Measurements from ENCODE around the gene TULP1. TPM values are rescaled to one million over a fixed set of nuclear protein-coding genes. Genes with fewer than 3 reads are reported as not detected.

TULP1 gene
- total and polyA plus RNA-seq, 2 of the 4 experiments (the other 2 are of a cell fraction) = not detected

DNA sequence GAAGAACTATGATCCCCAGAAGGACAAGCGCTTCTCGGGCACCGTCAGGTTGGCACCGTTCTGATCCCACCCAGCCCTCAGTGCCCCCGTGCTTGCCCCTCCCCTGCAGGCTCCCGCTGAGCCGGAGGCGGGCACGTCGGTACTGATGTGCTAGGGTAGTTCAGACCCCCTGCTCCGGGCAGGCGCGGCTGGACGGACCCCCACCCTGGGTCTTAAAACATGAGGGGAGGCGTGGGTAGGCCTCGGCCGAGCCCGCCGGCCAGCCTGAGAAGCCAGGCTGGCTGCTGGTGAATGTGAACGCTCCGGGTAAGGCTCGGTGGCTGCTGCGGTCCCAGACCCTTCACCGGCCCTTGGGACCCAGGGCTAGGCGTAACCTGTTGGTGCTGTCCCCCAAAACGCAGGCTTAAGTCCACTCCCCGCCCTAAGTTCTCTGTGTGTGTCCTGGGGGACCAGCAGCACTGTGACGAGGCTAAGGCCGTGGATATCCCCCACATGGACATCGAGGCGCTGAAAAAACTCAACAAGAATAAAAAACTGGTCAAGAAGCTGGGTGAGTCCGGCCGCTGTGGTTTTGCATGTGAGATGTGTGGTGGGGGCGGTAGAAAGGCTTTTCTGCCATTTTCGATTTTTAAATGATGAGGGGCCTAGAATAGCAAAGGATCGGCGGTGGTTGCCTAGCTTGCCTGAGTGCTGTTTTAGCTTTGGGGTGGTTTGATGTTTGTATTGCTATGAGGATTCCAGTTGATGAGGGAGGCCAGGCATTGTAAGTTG is 43.5 kb downstream of the TULP1 start:
- TF ChIP-seq, protein P1, sequence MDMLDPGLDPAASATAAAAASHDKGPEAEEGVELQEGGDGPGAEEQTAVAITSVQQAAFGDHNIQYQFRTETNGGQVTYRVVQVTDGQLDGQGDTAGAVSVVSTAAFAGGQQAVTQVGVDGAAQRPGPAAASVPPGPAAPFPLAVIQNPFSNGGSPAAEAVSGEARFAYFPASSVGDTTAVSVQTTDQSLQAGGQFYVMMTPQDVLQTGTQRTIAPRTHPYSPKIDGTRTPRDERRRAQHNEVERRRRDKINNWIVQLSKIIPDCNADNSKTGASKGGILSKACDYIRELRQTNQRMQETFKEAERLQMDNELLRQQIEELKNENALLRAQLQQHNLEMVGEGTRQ (IDR thresholded peaks at IDR 0.05; ENCODE audit: low read depth, low read length) = no peak
- TF ChIP-seq NFE2L2 (IDR thresholded peaks at IDR 0.05; ENCODE audit: low read depth, low read length) = no peak
- no peak for TF ChIP-seq CEBPB (IDR thresholded peaks at IDR 0.05; ENCODE audit: low read depth, low read length)
- no peak for TF ChIP-seq RAD21 (IDR thresholded peaks at IDR 0.05; ENCODE audit: low read length)
- TF ChIP-seq MAZ (IDR thresholded peaks at IDR 0.05; ENCODE audit: borderline replicate concordance, low read depth, low read length) = no peak
- TF ChIP-seq CHD1 (IDR thresholded peaks at IDR 0.05; ENCODE audit: low read depth, low read length) = no peak
- TF ChIP-seq RFX5 (IDR thresholded peaks at IDR 0.05; ENCODE audit: low read depth, low read length) = no peak
- no peak for TF ChIP-seq POLR2A (IDR thresholded peaks at IDR 0.05; ENCODE audit: low read depth, low read length)
- peaks cover 59% of the 10 kb centered on the region for H4K20me1 ChIP-seq (ENCODE audit: insufficient read depth, low read length)
- peak overlapping the region; percentile 99 for H2AK9ac ChIP-seq (replicated peaks; ENCODE audit: low read depth, low read length, poor library complexity)
- H2AK5ac ChIP-seq (ENCODE audit: low read depth, low read length) = peak overlapping the region; percentile 93
- H3K56ac ChIP-seq (ENCODE audit: extremely low read depth, insufficient read depth, low read length) = peak overlapping the region; percentile 44
- no peaks in the 10 kb centered on the region for H3K9me3 ChIP-seq (ENCODE audit: control insufficient read depth, insufficient read depth, low read length)
- peak overlapping the region; percentile 71 for H3K4me3 ChIP-seq (ENCODE audit: insufficient read depth, low read depth, low read length)
- ChIA-PET POLR2A (ENCODE audit: unreplicated experiment) (no interaction called here), CTCF (no interaction called here)
- intact Hi-C loops (cut with micrococcal nuclease) (loop anchor here (1.0 to 5.0 kb wide), 2 partner anchors 127 to 172 kb away; partner anchors contain the start of genes DEF6 and PPARD), in situ Hi-C loops (cut with MboI; ENCODE audit: low sequenced_read_pairs) (no loop called here), dilution Hi-C loops (cut with HindIII; ENCODE audit: low sequenced_read_pairs, unreplicated experiment) (no loop called here)
- peak overlapping the region; percentile 87 for H3K4me2 ChIP-seq (ENCODE audit: low read depth, low read length)
- peak overlapping the region; percentile 71 for H2BK5ac ChIP-seq (ENCODE audit: low read depth, low read length, poor library complexity, severe bottlenecking)
- WGBS, 2 experiments (ENCODE audit: extremely low coverage in 2 of 2, insufficient read length in 1 of 2) = 0% methylated on average over 21 of the region's 37 CpGs; no CpG with 5 or more reads in 1 of the 2 experiments
- H3K27me3 ChIP-seq (ENCODE audit: control insufficient read depth, insufficient read depth, low read length) = no peaks in the 10 kb centered on the region
- ATAC-seq (ENCODE audit: low read depth) (peak; percentile 1), DNase-seq (no peak)
- peak overlapping the region in 1 of 2 experiments; percentile 79; a peak in 2 of 4 replicates for H4K8ac ChIP-seq (ENCODE audit: low read depth in 2 of 2, low read length in 2 of 2)
- H3K18ac ChIP-seq (ENCODE audit: low read depth, low read length) = no peak overlapping the region
- peaks cover 43% of the 10 kb centered on the region for H3K36me3 ChIP-seq (ENCODE audit: control insufficient read depth, insufficient read depth, low read length)
- no peaks in the 10 kb centered on the region for H3K9me1 ChIP-seq (ENCODE audit: insufficient read depth, low read length)
- H2BK15ac ChIP-seq (ENCODE audit: low read depth, low read length) = no peak overlapping the region
- H4K5ac ChIP-seq (ENCODE audit: low read depth, low read length) = peak overlapping the region; percentile 5; the same call in 1 of the 2 replicates
- peak overlapping the region; percentile 79 for H3K27ac ChIP-seq (ENCODE audit: insufficient read depth, low read length)
- H2AFZ ChIP-seq (replicated peaks; ENCODE audit: low read length, poor library complexity) = peak overlapping the region; percentile 19
- peak overlapping the region; percentile 93 for H3K23ac ChIP-seq (ENCODE audit: low read depth, low read length)
- H3K14ac ChIP-seq (replicated peaks; ENCODE audit: low read depth, low read length) = peak overlapping the region; percentile 94
- peak overlapping the region; percentile 17 for H2BK120ac ChIP-seq (ENCODE audit: low read depth, low read length)
- H3K9ac ChIP-seq (ENCODE audit: low read depth, low read length) = peak overlapping the region; percentile 88
- no peak overlapping the region for H2BK20ac ChIP-seq (ENCODE audit: low read depth, low read length)
- H3K79me1 ChIP-seq (ENCODE audit: low read depth in 1 of 2, low read length in 2 of 2) = peaks cover 7 to 38% of the 10 kb centered on the region in 2 experiments; a peak in 3 of 4 replicates
- peaks cover 10% of the 10 kb centered on the region for H3K4me1 ChIP-seq (ENCODE audit: control insufficient read depth, insufficient read depth, low read length)
- BruUV-seq (replicated peaks) = no TSS peak
- H3K4ac ChIP-seq (ENCODE audit: low read depth, low read length) = peak overlapping the region; percentile 83
- H4K91ac ChIP-seq (ENCODE audit: insufficient read depth, low read depth, low read length) = peak overlapping the region; percentile 71

All from IMR-90 (cell line).